Mesothelial cell of epicardium (in vitro differentiated cells): ENCODE measurements around the gene FHDC1. TPM values are rescaled to one million over a fixed set of nuclear protein-coding genes. Genes with fewer than 3 reads are reported as not detected.

Experiments
- DNase-seq, 2 experiments: peaks; one replicate each; pipeline ENCODE4 v3.0.0; 2021; ENCODE audit warnings: low spot score in 2 of 2; ENCODE audit not compliant: unreplicated experiment in 2 of 2
- H3K27ac Mint-ChIP-seq: 2 replicates; pipeline ENCODE4 v1.8.0; 2021; ENCODE audit warnings: mixed read lengths
- H3K27me3 Mint-ChIP-seq: 2 replicates; pipeline ENCODE4 v1.8.0; 2021; ENCODE audit warnings: low read depth, mixed read lengths
- H3K36me3 Mint-ChIP-seq: 2 replicates; pipeline ENCODE4 v1.8.0; 2021; ENCODE audit warnings: mixed read lengths
- H3K4me1 Mint-ChIP-seq: 2 replicates; pipeline ENCODE4 v1.8.0; 2021; ENCODE audit warnings: mixed read lengths
- H3K4me3 Mint-ChIP-seq: 2 replicates; pipeline ENCODE4 v1.8.0; 2021; ENCODE audit warnings: mild to moderate bottlenecking, moderate library complexity, mixed read lengths
- H3K9me3 Mint-ChIP-seq: 2 replicates; pipeline ENCODE4 v1.8.0; 2021; ENCODE audit warnings: mixed read lengths
- total RNA-seq: library from RNA; stranded (reverse); gene quantifications from 3 replicates; pipeline ENCODE4 v1.2.1, GENCODE V29; 2021
- TF ChIP-seq, protein P1 (sequence below): fragments of 200-600 bp; sonication (generic); IDR thresholded peaks from one replicate; pipeline ENCODE4 v1.5.0; 2021; ENCODE audit warnings: antibody characterized with exemption; ENCODE audit not compliant: unreplicated experiment

The FHDC1 gene
- total RNA-seq, 1 donor from 2014 or later, result 4.6 TPM

- H3K27me3 Mint-ChIP-seq, result no peaks in the 10 kb centered on the region
- DNase-seq, result no peak
- no peak overlapping the region for H3K4me3 Mint-ChIP-seq
- H3K27ac Mint-ChIP-seq, result no peak overlapping the region
- peaks cover 14% of the 10 kb centered on the region for H3K36me3 Mint-ChIP-seq
- no peaks in the 10 kb centered on the region for H3K9me3 Mint-ChIP-seq
- TF ChIP-seq, protein P1, sequence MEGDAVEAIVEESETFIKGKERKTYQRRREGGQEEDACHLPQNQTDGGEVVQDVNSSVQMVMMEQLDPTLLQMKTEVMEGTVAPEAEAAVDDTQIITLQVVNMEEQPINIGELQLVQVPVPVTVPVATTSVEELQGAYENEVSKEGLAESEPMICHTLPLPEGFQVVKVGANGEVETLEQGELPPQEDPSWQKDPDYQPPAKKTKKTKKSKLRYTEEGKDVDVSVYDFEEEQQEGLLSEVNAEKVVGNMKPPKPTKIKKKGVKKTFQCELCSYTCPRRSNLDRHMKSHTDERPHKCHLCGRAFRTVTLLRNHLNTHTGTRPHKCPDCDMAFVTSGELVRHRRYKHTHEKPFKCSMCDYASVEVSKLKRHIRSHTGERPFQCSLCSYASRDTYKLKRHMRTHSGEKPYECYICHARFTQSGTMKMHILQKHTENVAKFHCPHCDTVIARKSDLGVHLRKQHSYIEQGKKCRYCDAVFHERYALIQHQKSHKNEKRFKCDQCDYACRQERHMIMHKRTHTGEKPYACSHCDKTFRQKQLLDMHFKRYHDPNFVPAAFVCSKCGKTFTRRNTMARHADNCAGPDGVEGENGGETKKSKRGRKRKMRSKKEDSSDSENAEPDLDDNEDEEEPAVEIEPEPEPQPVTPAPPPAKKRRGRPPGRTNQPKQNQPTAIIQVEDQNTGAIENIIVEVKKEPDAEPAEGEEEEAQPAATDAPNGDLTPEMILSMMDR, result no peak
- peaks cover 4% of the 10 kb centered on the region for H3K4me1 Mint-ChIP-seq
Measured at GRCh38 chr4:152898606-152899005, 37.5 kb upstream of the FHDC1 start.

- H3K36me3 Mint-ChIP-seq, result peaks cover 16% of the 10 kb centered on the region
- H3K4me3 Mint-ChIP-seq, result no peak overlapping the region
- H3K27me3 Mint-ChIP-seq, result no peaks in the 10 kb centered on the region
- peaks cover 4% of the 10 kb centered on the region for H3K4me1 Mint-ChIP-seq
- TF ChIP-seq, protein P1, result no peak
- H3K9me3 Mint-ChIP-seq, result peaks cover 6% of the 10 kb centered on the region
- no peak for DNase-seq
- H3K27ac Mint-ChIP-seq, result no peak overlapping the region
Measured at GRCh38 chr4:152900395-152900794, 35.7 kb upstream of the FHDC1 start.

- Mint-ChIP-seq H3K27ac (no peak overlapping the region), H3K9me3 (peaks cover 6% of the 10 kb centered on the region), H3K4me3 (no peak overlapping the region), H3K36me3 (peaks cover 18% of the 10 kb centered on the region), H3K27me3 (no peaks in the 10 kb centered on the region), H3K4me1 (peaks cover 4% of the 10 kb centered on the region)
- TF ChIP-seq, protein P1, result no peak
- DNase-seq, result no peak
Measured at GRCh38 chr4:152901205-152901604, 34.9 kb upstream of the FHDC1 start.

DNA sequence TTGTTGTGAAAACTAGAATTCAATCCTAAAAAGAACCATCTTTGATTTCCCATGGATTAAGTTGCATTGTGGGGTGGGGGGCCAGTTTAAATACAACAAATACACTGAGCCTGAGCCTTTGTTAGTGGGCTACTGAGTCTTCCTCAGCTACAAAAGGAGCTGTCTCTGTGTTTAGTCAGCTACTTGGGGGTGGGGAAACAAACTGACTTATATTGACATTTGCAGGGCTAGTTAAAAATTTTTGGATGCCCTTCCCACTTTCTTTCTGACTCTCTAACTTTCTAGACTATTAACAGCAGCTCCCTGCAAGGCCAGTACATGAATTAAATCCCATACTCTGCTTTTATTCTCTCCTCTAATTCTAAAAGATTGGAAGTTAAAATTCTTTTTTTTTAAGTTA is 32.5 kb upstream of the FHDC1 start:
- Mint-ChIP-seq H3K27me3 (no peaks in the 10 kb centered on the region), H3K36me3 (peaks cover 21% of the 10 kb centered on the region), H3K9me3 (peaks cover 6% of the 10 kb centered on the region), H3K4me3 (no peak overlapping the region), H3K4me1 (peaks cover 4% of the 10 kb centered on the region), H3K27ac (no peak overlapping the region)
- no peak for DNase-seq
- TF ChIP-seq, protein P1, result no peak

- no peak overlapping the region for H3K27ac Mint-ChIP-seq
- no peak for DNase-seq
- H3K9me3 Mint-ChIP-seq, result peaks cover 2% of the 10 kb centered on the region
- TF ChIP-seq, protein P1, result no peak
- H3K27me3 Mint-ChIP-seq, result no peaks in the 10 kb centered on the region
- H3K4me1 Mint-ChIP-seq, result no peaks in the 10 kb centered on the region
- H3K4me3 Mint-ChIP-seq, result no peak overlapping the region
- H3K36me3 Mint-ChIP-seq, result peaks cover 18% of the 10 kb centered on the region
Measured at GRCh38 chr4:152909901-152910300, 26.2 kb upstream of the FHDC1 start.

DNA sequence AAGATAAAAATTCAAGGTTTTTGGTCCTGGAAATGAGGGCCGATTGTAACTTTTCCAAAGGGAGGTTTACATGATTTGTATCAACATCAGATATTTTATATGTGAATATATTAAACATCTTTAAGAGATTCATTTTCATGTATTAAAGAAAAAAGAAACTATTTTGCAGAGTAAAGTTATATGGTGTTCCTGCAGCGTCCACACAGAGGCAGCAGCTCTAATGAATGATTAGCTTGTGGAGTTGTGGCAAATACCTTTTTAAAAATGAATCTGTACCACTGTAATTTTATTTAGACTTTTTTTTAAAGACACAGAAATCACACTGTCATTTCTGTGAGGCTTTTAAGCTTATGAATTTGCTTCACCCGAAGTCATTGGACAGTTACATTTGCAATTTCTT is 25.6 kb upstream of the FHDC1 start:
- H3K4me1 Mint-ChIP-seq, result no peaks in the 10 kb centered on the region
- DNase-seq, result no peak
- TF ChIP-seq, protein P1, result no peak
- no peaks in the 10 kb centered on the region for H3K27me3 Mint-ChIP-seq
- no peak overlapping the region for H3K27ac Mint-ChIP-seq
- no peak overlapping the region for H3K4me3 Mint-ChIP-seq
- peaks cover 16% of the 10 kb centered on the region for H3K36me3 Mint-ChIP-seq
- no peaks in the 10 kb centered on the region for H3K9me3 Mint-ChIP-seq
